ENCODE measurements around the gene RIBC1.
"Not testable (repeated sequence)": the region's sequence is repeated elsewhere in the genome, so short reads cannot be mapped to it uniquely, and the experiment has no call there.

RIBC1 gene

GRCh38 chrX:53422861-53423306 is at the start of gene RIBC1:
RIBC1 (plus strand) TSS chrX:53422873; CDS start chrX:53426277, 3,404 bp downstream.
- DNase-seq (ENCODE audit: low spot score): no peak

- DNase-seq (ENCODE audit: low spot score): no peak
Observed at GRCh38 chrX:53373307-53373706, 49.4 kb upstream of the RIBC1 start.

GRCh38 chrX:53374222-53374820 is 48.4 kb upstream of the RIBC1 start:
- DNase-seq (ENCODE audit: low spot score): no peak

GRCh38 chrX:53374923-53375322 is 47.8 kb upstream of the RIBC1 start:
- no peak for DNase-seq (ENCODE audit: low spot score)

GRCh38 chrX:53376888-53377287 is 45.8 kb upstream of the RIBC1 start:
- DNase-seq (ENCODE audit: low spot score): no peak

GRCh38 chrX:53377464-53377863 is 45.2 kb upstream of the RIBC1 start:
- no peak for DNase-seq (ENCODE audit: low spot score)

- no peak for DNase-seq (ENCODE audit: low spot score)
Observed at GRCh38 chrX:53379008-53379710, 43.5 kb upstream of the RIBC1 start.

- no peak for DNase-seq (ENCODE audit: low spot score)
Observed at GRCh38 chrX:53379747-53380146, 42.9 kb upstream of the RIBC1 start.

GRCh38 chrX:53383376-53384076 is 39.1 kb upstream of the RIBC1 start:
- DNase-seq (ENCODE audit: low spot score): no peak

- no peak for DNase-seq (ENCODE audit: low spot score)
Observed at GRCh38 chrX:53395605-53396298, 26.9 kb upstream of the RIBC1 start.

- no peak for DNase-seq (ENCODE audit: low spot score)
Observed at GRCh38 chrX:53398216-53398615, 24.5 kb upstream of the RIBC1 start.

- DNase-seq (ENCODE audit: low spot score): no peak
Observed at GRCh38 chrX:53403535-53403934, 19.1 kb upstream of the RIBC1 start.

GRCh38 chrX:53412446-53412845 is 10.2 kb upstream of the RIBC1 start:
- DNase-seq (ENCODE audit: low spot score): no peak

GRCh38 chrX:53420351-53420750 is 2.3 kb upstream of the RIBC1 start:
- DNase-seq (ENCODE audit: low spot score): not testable (repeated sequence)

GRCh38 chrX:53421125-53421524 is 1.5 kb upstream of the RIBC1 start:
- no peak for DNase-seq (ENCODE audit: low spot score)

- no peak for DNase-seq (ENCODE audit: low spot score)
Observed at GRCh38 chrX:53421772-53422085, 944 bp upstream of the RIBC1 start.

GRCh38 chrX:53422086-53422860 is 400 bp upstream of the RIBC1 start, which contains the start of gene SMC1A:
SMC1A (minus strand) TSS chrX:53422654; CDS start chrX:53422600, 54 bp downstream.
- peak; percentile 99 for DNase-seq (ENCODE audit: low spot score)

- no peak for DNase-seq (ENCODE audit: low spot score)
Observed at GRCh38 chrX:53429755-53430154, 7.1 kb downstream of the RIBC1 start.

- no peak for DNase-seq (ENCODE audit: low spot score)
Observed at GRCh38 chrX:53430231-53430630, 7.6 kb downstream of the RIBC1 start.

GRCh38 chrX:53433651-53434639 is 11.3 kb downstream of the RIBC1 start, which contains the start of gene HSD17B10:
HSD17B10 (minus strand) TSS chrX:53434370; CDS start chrX:53434345, 25 bp downstream.
- DNase-seq (ENCODE audit: low spot score): peak; percentile 91
